Upper lobe of left lung (tissue), 6 donors: ENCODE results near the gene MCUR1. TPM values are rescaled to one million over a fixed set of nuclear protein-coding genes. Genes with fewer than 3 reads are reported as not detected.
A peak's percentile ranks its signal among the peaks of the same experiment; 100 is the strongest.
"Not testable (repeated sequence)": the region's sequence is repeated elsewhere in the genome, so short reads cannot be mapped to it uniquely, and the experiment has no call there.

Experiments used
- ATAC-seq, 2 donors: fragments of 200-7000 bp; cut with Tn5 transposase; one replicate each; pipeline ENCODE4 v1.9.1; 2022; ENCODE audit warnings: mild to moderate bottlenecking in 2 of 2, moderate library complexity in 2 of 2; ENCODE audit not compliant: low FRiP score in 2 of 2
- DNase-seq, 2 donors: peaks; one replicate each; pipeline ENCODE4 v3.0.0-alpha.2; 2019 to 2020
- H3K27ac ChIP-seq, 4 donors: fragments of 200-600 bp; sonication (generic); one replicate each; pipeline ENCODE4 v1.5.1; 2016 to 2019
- H3K27me3 ChIP-seq, 4 donors: fragments of 200-600 bp; sonication (generic); one replicate each; pipeline ENCODE4 v1.5.1; 2017 to 2019
- H3K36me3 ChIP-seq, 4 donors: fragments of 200-600 bp; sonication (generic); one replicate each; pipeline ENCODE4 v1.5.1; 2016 to 2019
- H3K4me1 ChIP-seq, 4 donors: fragments of 200-600 bp; sonication (generic); one replicate each; pipeline ENCODE4 v1.5.1; 2018 to 2019
- H3K4me3 ChIP-seq, 4 donors: fragments of 200-600 bp; sonication (generic); one replicate each; pipeline ENCODE4 v1.5.1; 2017 to 2019; ENCODE audit warnings: mild to moderate bottlenecking in 2 of 4, moderate library complexity in 1 of 4
- H3K9me3 ChIP-seq, 4 donors: fragments of 200-600 bp; sonication (generic); one replicate each; pipeline ENCODE4 v1.5.1; 2018 to 2019
- EP300 ChIP-seq, 4 donors: sonication (generic); formaldehyde crosslinking; IDR thresholded peaks; one replicate each; pipeline ENCODE4 v1.5.1; 2017; ENCODE audit warnings: antibody characterized with exemption in 4 of 4, control low read depth in 2 of 4
- POLR2A ChIP-seq, 4 donors: fragments of 450-650 bp; IDR thresholded peaks; one replicate each; pipeline ENCODE4 v1.5.1; 2016 to 2017; ENCODE audit warnings: antibody characterized with exemption in 4 of 4, mild to moderate bottlenecking in 2 of 4
- POLR2AphosphoS5 ChIP-seq, 2 donors: sonication (generic); formaldehyde crosslinking; IDR thresholded peaks; one replicate each; pipeline ENCODE4 v1.5.1; 2017; ENCODE audit warnings: antibody characterized with exemption in 2 of 2
- WGBS, 2 donors: methylation state at CpG; one replicate each; pipeline ENCODE4 v1.1.5; 2017 to 2018; 5-methylcytosine and 5-hydroxymethylcytosine counted together
- total RNA-seq, 6 donors: library from RNA; depleted of rRNA in 4 of 6; stranded (reverse); fragments of >200 nt in 4 of 6; gene quantifications; one replicate each; pipeline versions ENCODE4 v1.1.0 to v1.2.1, GENCODE V29; 2016 to 2021
- TF ChIP-seq, protein P1 (sequence below), 6 experiments: fragments of 450-650 bp in 4 of 6; fragments of 200-600 bp in 2 of 6; sonication (generic) in 2 of 6; IDR thresholded peaks; one replicate each; pipeline ENCODE4 v1.5.1; 2016 to 2019; ENCODE audit warnings: antibody characterized with exemption in 6 of 6
- donor health status: DM: no; HTN: no; CAD: no; lungs with moderate emphysema.
- donor health status: DM: no; HTN: yes; CAD: no; lungs with severe emphysema.

The MCUR1 gene
- total RNA-seq, 6 donors from 2014 or later, result 9.4 to 34.6 (median 26.5) TPM

DNA sequence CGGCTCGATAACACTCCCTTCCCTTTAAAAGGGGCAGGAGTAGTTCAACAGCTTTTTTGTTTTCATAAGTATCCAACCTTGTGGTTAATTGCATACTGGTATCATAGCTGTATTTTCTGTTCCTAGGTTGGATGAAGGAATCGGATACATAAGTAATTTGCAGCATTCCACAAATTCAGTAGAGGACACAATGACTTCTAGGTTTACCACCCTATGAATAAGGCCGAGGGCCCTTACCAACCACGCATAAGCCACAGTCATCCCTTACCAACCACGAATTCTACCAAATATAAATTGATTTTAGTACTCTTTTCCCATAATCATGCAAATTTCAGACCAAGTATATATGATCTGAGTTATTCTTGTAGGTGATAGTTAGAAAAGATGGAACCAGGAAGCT lies 36.3 kb downstream of the MCUR1 start:
- no peak for TF ChIP-seq POLR2A (IDR thresholded peaks at IDR 0.05)
- TF ChIP-seq EP300 (IDR thresholded peaks at IDR 0.05), result no peak
- DNase-seq (no peak), ATAC-seq (no peak)
- H3K27me3 ChIP-seq, result no peaks in the 10 kb centered on the region
- 85 to 94% methylated on average over 6 of the region's 6 CpGs for WGBS, 2 donors
- no peak overlapping the region for H3K4me3 ChIP-seq
- H3K9me3 ChIP-seq, result no peaks in the 10 kb centered on the region
- no peaks in the 10 kb centered on the region for H3K36me3 ChIP-seq
- no peak overlapping the region for H3K27ac ChIP-seq
- H3K4me1 ChIP-seq, result no peaks in the 10 kb centered on the region

DNA sequence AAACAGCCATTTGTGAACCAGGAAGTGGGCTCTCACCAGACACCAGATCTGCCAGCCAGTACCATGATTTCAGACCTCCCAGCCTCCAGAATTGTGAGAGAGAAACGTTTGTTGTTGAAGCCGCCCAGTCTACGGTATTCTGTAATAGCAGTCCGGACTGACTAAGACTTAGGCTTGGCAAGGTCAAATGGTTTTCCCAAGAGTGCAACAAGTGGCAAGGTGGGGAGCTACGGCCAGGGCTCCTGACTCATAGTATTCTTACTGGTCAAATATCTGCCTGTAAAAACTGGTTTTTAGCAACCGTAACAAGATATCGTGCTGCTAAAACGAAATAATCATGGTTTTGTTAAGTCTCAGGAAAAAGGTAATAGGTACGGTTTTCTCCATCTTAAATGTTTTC lies 37.8 kb downstream of the MCUR1 start:
- no peak overlapping the region for H3K27ac ChIP-seq
- H3K9me3 ChIP-seq, result no peaks in the 10 kb centered on the region
- ATAC-seq (no peak), DNase-seq (no peak)
- H3K27me3 ChIP-seq, result no peaks in the 10 kb centered on the region
- no peaks in the 10 kb centered on the region for H3K36me3 ChIP-seq
- 83 to 92% methylated on average over 9 of the region's 9 CpGs for WGBS, 2 donors
- no peaks in the 10 kb centered on the region for H3K4me1 ChIP-seq
- no peak for TF ChIP-seq EP300 (IDR thresholded peaks at IDR 0.05)
- TF ChIP-seq POLR2AphosphoS5 (IDR thresholded peaks at IDR 0.05), result no peak
- no peak for TF ChIP-seq POLR2A (IDR thresholded peaks at IDR 0.05)
- TF ChIP-seq, protein P1, sequence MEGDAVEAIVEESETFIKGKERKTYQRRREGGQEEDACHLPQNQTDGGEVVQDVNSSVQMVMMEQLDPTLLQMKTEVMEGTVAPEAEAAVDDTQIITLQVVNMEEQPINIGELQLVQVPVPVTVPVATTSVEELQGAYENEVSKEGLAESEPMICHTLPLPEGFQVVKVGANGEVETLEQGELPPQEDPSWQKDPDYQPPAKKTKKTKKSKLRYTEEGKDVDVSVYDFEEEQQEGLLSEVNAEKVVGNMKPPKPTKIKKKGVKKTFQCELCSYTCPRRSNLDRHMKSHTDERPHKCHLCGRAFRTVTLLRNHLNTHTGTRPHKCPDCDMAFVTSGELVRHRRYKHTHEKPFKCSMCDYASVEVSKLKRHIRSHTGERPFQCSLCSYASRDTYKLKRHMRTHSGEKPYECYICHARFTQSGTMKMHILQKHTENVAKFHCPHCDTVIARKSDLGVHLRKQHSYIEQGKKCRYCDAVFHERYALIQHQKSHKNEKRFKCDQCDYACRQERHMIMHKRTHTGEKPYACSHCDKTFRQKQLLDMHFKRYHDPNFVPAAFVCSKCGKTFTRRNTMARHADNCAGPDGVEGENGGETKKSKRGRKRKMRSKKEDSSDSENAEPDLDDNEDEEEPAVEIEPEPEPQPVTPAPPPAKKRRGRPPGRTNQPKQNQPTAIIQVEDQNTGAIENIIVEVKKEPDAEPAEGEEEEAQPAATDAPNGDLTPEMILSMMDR (IDR thresholded peaks at IDR 0.05), result no peak
- no peak overlapping the region for H3K4me3 ChIP-seq

DNA sequence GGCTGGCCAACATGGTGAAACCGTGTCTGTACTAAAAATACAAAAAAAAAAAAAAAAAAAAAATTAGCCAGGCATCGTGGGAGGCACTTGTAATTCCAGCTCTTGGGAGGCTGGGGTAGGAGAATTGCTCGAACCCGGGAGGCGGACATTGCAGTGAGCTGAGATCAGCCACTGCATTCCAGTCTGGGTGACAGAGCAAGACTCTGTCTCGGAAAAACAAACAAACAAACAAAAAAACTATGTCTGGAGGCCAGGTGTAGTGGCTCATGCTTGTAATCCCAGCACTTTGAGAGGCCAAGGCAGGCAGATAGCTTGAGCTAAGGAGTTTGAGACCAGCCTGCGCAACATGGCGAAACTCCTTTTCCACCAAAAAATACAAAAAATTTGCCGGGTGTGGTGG lies 38.9 kb downstream of the MCUR1 start:
- not testable (repeated sequence) for H3K27me3 ChIP-seq, H3K9me3 ChIP-seq, H3K4me1 ChIP-seq, ATAC-seq, H3K36me3 ChIP-seq, H3K4me3 ChIP-seq, DNase-seq, H3K27ac ChIP-seq
- WGBS, 2 donors, result 87 to 92% methylated on average over 9 of the region's 9 CpGs

DNA sequence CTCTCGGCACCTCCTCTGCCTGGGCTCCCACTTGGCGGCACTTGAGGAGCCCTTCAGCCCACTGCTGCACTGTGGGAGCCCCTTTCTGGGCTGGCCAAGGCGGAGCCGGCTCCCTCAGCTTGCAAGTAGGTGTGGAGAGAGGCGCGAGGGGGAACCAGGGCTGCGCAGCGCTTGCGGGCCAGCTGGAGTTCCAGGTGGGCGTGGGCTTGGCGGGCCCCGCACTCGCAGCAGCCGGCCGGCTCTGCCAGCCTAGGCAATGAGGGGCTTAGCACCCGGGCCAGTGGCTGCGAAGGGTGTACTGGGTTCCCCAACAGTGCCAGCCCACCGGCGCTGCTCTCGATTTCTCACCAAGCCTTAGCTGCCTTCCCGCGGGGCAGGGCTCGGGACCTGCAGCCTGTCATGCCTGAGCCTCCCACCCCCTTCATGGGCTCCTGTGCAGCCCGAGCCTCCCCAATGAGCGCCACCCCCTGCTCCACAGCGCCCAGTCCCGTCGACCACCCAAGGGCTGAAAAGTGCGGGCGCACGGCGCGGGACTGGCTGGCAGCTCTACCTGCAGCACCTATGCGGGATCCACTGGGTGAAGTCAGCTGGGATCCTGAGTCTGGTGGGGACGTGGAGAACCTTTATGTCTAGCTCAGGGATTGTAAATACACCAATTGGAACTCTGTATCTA lies 41.9 kb downstream of the MCUR1 start:
- WGBS, 2 donors, result 87 to 98% methylated on average over 4 to 28 of the region's 35 CpGs
- not testable (repeated sequence) for H3K4me1 ChIP-seq, H3K27ac ChIP-seq, ATAC-seq, H3K36me3 ChIP-seq, H3K4me3 ChIP-seq, H3K27me3 ChIP-seq, H3K9me3 ChIP-seq
- peak in 1 of 2 donors; percentile 80 for DNase-seq

DNA sequence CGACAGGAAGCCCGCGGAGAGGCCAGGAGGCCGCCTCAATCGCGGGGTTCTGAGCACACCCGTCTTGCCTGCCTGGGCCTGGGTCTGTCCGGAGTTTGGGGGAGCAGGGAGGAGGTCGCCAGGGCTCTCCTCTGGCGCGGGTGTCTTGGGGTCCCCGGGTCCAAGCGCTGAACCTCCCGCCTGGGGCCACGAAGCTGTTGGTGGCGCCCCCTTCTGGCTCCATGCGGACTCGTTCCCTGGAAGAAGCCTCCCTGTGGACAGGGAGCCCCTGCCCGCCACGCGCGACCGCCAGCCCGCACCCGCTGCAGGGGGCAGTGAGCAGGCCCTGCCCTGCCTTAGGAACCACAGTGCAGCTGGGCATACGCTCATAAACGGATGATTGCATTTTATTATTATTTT lies 44.7 kb downstream of the MCUR1 start:
- TF ChIP-seq, protein P1 (IDR thresholded peaks at IDR 0.05), result peak in 1 of 6 experiments; percentile 7
- TF ChIP-seq EP300 (IDR thresholded peaks at IDR 0.05), result no peak
- Histone ChIP-seq H3K4me1 (peaks cover 0 to 4% (median 0%) of the 10 kb centered on the region in 4 donors), H3K27me3 (no peaks in the 10 kb centered on the region), H3K27ac (no peak overlapping the region), H3K9me3 (no peaks in the 10 kb centered on the region), H3K36me3 (no peaks in the 10 kb centered on the region), H3K4me3 (no peak overlapping the region)
- ATAC-seq (peak in 1 of 2 donors; percentile 34), DNase-seq (peak in 1 of 2 donors; percentile 62)
- 84 to 99% methylated on average over 9 to 24 of the region's 27 CpGs for WGBS, 2 donors

DNA sequence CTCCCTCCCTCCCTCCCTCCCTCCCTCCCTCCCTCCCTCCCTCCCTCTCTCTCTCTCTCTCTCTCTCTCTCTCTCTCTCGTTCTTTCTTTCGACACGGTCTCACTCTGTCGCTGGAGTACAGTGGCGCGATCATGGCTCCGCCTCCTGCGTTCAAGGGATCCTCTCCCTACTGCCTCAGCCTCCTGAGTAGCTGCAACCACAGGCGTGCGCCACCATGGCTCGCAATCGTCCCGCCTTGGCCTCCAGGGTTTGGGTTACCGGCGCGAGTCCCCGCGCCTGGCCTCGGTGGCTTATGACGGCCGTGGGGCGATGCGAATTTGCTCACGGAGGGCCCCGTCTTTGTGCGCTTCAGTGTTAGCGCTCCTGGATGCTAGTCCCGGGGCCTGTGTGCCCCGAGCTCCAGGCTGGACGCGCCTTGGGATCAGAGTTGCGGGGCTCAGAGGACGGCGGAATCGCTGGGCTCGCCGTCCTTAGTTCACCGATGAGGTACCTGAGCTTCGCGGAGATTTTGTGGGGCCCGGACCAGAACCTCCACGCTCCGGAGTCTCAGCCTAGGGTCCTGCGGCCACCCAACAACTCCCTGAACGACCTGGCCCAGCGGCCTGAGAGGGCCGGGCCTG lies 45.2 kb downstream of the MCUR1 start:
- DNase-seq, result peak in 1 of 2 donors; percentile 72
- no peak for ATAC-seq
- WGBS, 2 donors, result 97% methylated on average over 19 to 43 of the region's 47 CpGs
- TF ChIP-seq EP300 (IDR thresholded peaks at IDR 0.05), result no peak
- TF ChIP-seq, protein P1 (IDR thresholded peaks at IDR 0.05), result no peak
- TF ChIP-seq POLR2AphosphoS5 (IDR thresholded peaks at IDR 0.05), result no peak
- no peak for TF ChIP-seq POLR2A (IDR thresholded peaks at IDR 0.05)
- Histone ChIP-seq H3K9me3 (no peaks in the 10 kb centered on the region), H3K4me1 (peaks cover 0 to 4% (median 0%) of the 10 kb centered on the region in 4 donors), H3K36me3 (no peaks in the 10 kb centered on the region), H3K27ac (no peak overlapping the region), H3K27me3 (no peaks in the 10 kb centered on the region), H3K4me3 (no peak overlapping the region)
